PC-9 (cell line): Measurements from ENCODE around the gene TANC1. TPM values are rescaled to one million over a fixed set of nuclear protein-coding genes. Genes with fewer than 3 reads are reported as not detected.

ENCODE experiments used
- BruUV-seq: library from RNA; stranded (reverse); fragments of 400-500 nt; replicated peaks from 2 replicates; lab custom pipeline; 2021; lab: Mats Ljungman, UMichigan
- CTCF ChIA-PET: fragments of 300-600 bp; sonication (Branson Sonifier 250); formaldehyde crosslinking; loops from one replicate; lab custom pipeline; 2022; ENCODE audit warnings: antibody characterized with exemption; lab: Charles Lee
- POLR2A ChIA-PET: fragments of 300-600 bp; sonication (Branson Sonifier 250); formaldehyde crosslinking; loops from one replicate; lab custom pipeline; 2022; ENCODE audit warnings: antibody characterized with exemption; ENCODE audit not compliant: unreplicated experiment; lab: Charles Lee
- DNase-seq, 2 experiments: peaks; one replicate each; pipeline versions ENCODE4 v3.0.0 to v3.0.0-alpha.2; 2015 to 2022; ENCODE audit warnings: mixed read lengths in 1 of 2
- H2AFZ ChIP-seq: fragments of 200-600 bp; sonication (generic); 2 replicates; pipeline ENCODE4 v1.8.1; 2017; ENCODE audit warnings: antibody characterized with exemption
- H3F3A ChIP-seq: fragments of 200-600 bp; sonication (generic); 2 replicates; pipeline ENCODE4 v1.8.1; 2017; ENCODE audit warnings: antibody characterized with exemption, mild to moderate bottlenecking, low read depth; ENCODE audit not compliant: insufficient read depth
- H3K27ac ChIP-seq: fragments of 200-600 bp; sonication (generic); 2 replicates; pipeline ENCODE4 v1.6.1; 2016; ENCODE audit warnings: mixed run types
- H3K27me3 ChIP-seq: fragments of 200-600 bp; sonication (generic); 2 replicates; pipeline ENCODE4 v1.6.1; 2016; ENCODE audit warnings: low read depth, mixed run types; ENCODE audit not compliant: insufficient read depth
- H3K36me3 ChIP-seq: fragments of 200-600 bp; sonication (generic); 2 replicates; pipeline ENCODE4 v1.6.1; 2016; ENCODE audit warnings: low read depth, mixed run types
- H3K4me1 ChIP-seq: fragments of 200-600 bp; sonication (generic); replicated peaks from 2 replicates; pipeline ENCODE4 v1.6.1; 2016; ENCODE audit warnings: mixed run types; ENCODE audit not compliant: insufficient read depth
- H3K4me2 ChIP-seq: fragments of 200-600 bp; sonication (generic); 2 replicates; pipeline ENCODE4 v1.6.1; 2017; ENCODE audit warnings: mixed run types
- H3K4me3 ChIP-seq: fragments of 200-600 bp; sonication (generic); 2 replicates; pipeline ENCODE4 v1.6.1; 2016; ENCODE audit warnings: mixed run types
- H3K79me2 ChIP-seq: fragments of 200-600 bp; sonication (generic); 2 replicates; pipeline ENCODE4 v1.6.1; 2017; ENCODE audit warnings: low read depth, mixed run types
- H3K9me2 ChIP-seq: fragments of 200-600 bp; sonication (generic); 2 replicates; pipeline ENCODE4 v1.8.1; 2017; ENCODE audit warnings: mild to moderate bottlenecking; ENCODE audit not compliant: insufficient read depth
- H3K9me3 ChIP-seq: fragments of 200-600 bp; sonication (generic); 2 replicates; pipeline ENCODE4 v1.8.1; 2016; ENCODE audit warnings: low read depth; ENCODE audit not compliant: insufficient read depth
- H4K20me1 ChIP-seq: fragments of 200-600 bp; sonication (generic); 2 replicates; pipeline ENCODE4 v1.8.1; 2017; ENCODE audit not compliant: insufficient read depth
- CTCF ChIP-seq: fragments of 200-600 bp; sonication (generic); conservative IDR thresholded peaks from 2 replicates; pipeline ENCODE4 v1.6.1; 2017; ENCODE audit warnings: mixed run types, antibody characterized with exemption, mild to moderate bottlenecking, moderate library complexity
- EZH2 ChIP-seq: fragments of 200-600 bp; sonication (generic); IDR thresholded peaks from 2 replicates; pipeline ENCODE4 v1.8.0; 2017; ENCODE audit warnings: antibody characterized with exemption, low read depth
- intact Hi-C: fragments of 100-400 bp; cut with micrococcal nuclease; formaldehyde crosslinking; loops from one replicate; pipeline ENCODE4 v1.10.0; 2022; ENCODE audit not compliant: unreplicated experiment
- total RNA-seq: library from RNA; stranded (reverse); gene quantifications from 2 replicates; pipeline ENCODE4 v1.2.3, GENCODE V29; 2021

Gene TANC1
- total RNA-seq, 1 experiment from 2014 or later = 26.0 TPM

- no TSS peak for BruUV-seq
- CTCF ChIA-PET = no interaction called here
- intact Hi-C loops = no loop called here
Observed at GRCh38 chr2:158988501-158988900, 20.1 kb downstream of the TANC1 start.

GRCh38 chr2:158989165-158989564 lies 20.7 kb downstream of the TANC1 start:
- Histone ChIP-seq H3K9me3 (no peaks in the 10 kb centered on the region), H3K4me1 (peaks cover 60% of the 10 kb centered on the region), H3K9me2 (no peaks in the 10 kb centered on the region), H3K79me2 (peaks cover 93% of the 10 kb centered on the region), H2AFZ (no peak overlapping the region), H3K4me3 (no peak overlapping the region), H3K27me3 (no peaks in the 10 kb centered on the region), H3F3A (peaks cover 22% of the 10 kb centered on the region), H4K20me1 (no peaks in the 10 kb centered on the region), H3K4me2 (no peak overlapping the region), H3K36me3 (no peaks in the 10 kb centered on the region), H3K27ac (peak overlapping the region; percentile 78)
- ChIA-PET CTCF (interaction anchor here (0.6 kb wide), 1 partner anchor 20 kb away, joined by 8 read pairs; no protein-coding TSS in a partner anchor), POLR2A (interaction anchor here (0.6 kb wide), 2 partner anchors 265 to 497 kb away, joined by 4 to 9 read pairs; no protein-coding TSS in a partner anchor)
- intact Hi-C loops = no loop called here
- TF ChIP-seq EZH2 (no peak), CTCF (no peak)
- no TSS peak for BruUV-seq
- DNase-seq = no peak

More at GRCh38 chr2:158988501-158988900, 20.1 kb downstream of the TANC1 start:
- Histone ChIP-seq H3K36me3 (no peaks in the 10 kb centered on the region), H3K79me2 (peaks cover 93% of the 10 kb centered on the region), H3K4me1 (peaks cover 54% of the 10 kb centered on the region), H3K9me3 (no peaks in the 10 kb centered on the region), H3F3A (peaks cover 22% of the 10 kb centered on the region), H3K4me2 (no peak overlapping the region), H3K27me3 (no peaks in the 10 kb centered on the region), H3K27ac (peak overlapping the region; percentile 43; the same call in 1 of the 2 replicates), H4K20me1 (no peaks in the 10 kb centered on the region), H2AFZ (no peak overlapping the region), H3K4me3 (no peak overlapping the region), H3K9me2 (no peaks in the 10 kb centered on the region)
- no peak for TF ChIP-seq EZH2
- no peak for TF ChIP-seq CTCF
- POLR2A ChIA-PET = no interaction called here
- DNase-seq = no peak

GRCh38 chr2:158990397-158991214 lies 22.2 kb downstream of the TANC1 start:
- peak; percentile 32 to 95 for DNase-seq
- H3K4me3 ChIP-seq = no peak overlapping the region
- no TSS peak for BruUV-seq
- no peaks in the 10 kb centered on the region for H4K20me1 ChIP-seq
- no peaks in the 10 kb centered on the region for H3K36me3 ChIP-seq
- intact Hi-C loops = loop anchor here (2.0 kb wide), 1 partner anchor 40 kb away; no protein-coding TSS in a partner anchor
- H3K4me1 ChIP-seq = peaks cover 71% of the 10 kb centered on the region
- peak overlapping the region; percentile 59 for H3K4me2 ChIP-seq
- H3K27ac ChIP-seq = peak overlapping the region; percentile 78
- H3K27me3 ChIP-seq = no peaks in the 10 kb centered on the region
- no peaks in the 10 kb centered on the region for H3K9me2 ChIP-seq
- no peaks in the 10 kb centered on the region for H3K9me3 ChIP-seq
- TF ChIP-seq EZH2 (no peak), CTCF (no peak)
- peaks cover 22% of the 10 kb centered on the region for H3F3A ChIP-seq
- CTCF ChIA-PET = interaction anchor here (0.6 to 0.7 kb wide), 2 partner anchors 17 to 1353 kb away, joined by 12 to 21 read pairs; no protein-coding TSS in a partner anchor
- no peak overlapping the region for H2AFZ ChIP-seq
- peaks cover 93% of the 10 kb centered on the region for H3K79me2 ChIP-seq
- POLR2A ChIA-PET = interaction anchor here (0.7 kb wide), 1 partner anchor 23 kb away, joined by 4 read pairs; no protein-coding TSS in a partner anchor
